Measurements from ENCODE around the gene PPM1A. TPM values are rescaled to one million over a fixed set of nuclear protein-coding genes. Genes with fewer than 3 reads are reported as not detected.
A peak's percentile ranks its signal among the peaks of the same experiment; 100 is the strongest.

Gene PPM1A
- total and polyA plus RNA-seq, 2 experiments from 2014 or later, result 29.8 to 34.1 TPM

GRCh38 chr14:60277605-60278190, 28.7 kb downstream of the PPM1A start (continued):
- TF ChIP-seq ZNF462 (CRISPR knock-in tag; IDR thresholded peaks at IDR 0.05), result no peak
- TF ChIP-seq NANOG (IDR thresholded peaks at IDR 0.05; ENCODE audit: borderline replicate concordance), result no peak
- no peak for TF ChIP-seq POLR2AphosphoS5 (IDR thresholded peaks at IDR 0.05; ENCODE audit: low read depth)
- no peak for TF ChIP-seq EZH2phosphoT487 (IDR thresholded peaks at IDR 0.05; ENCODE audit: unreplicated experiment)
- no peak for TF ChIP-seq EZH2 (IDR thresholded peaks at IDR 0.05; ENCODE audit: low read depth, unreplicated experiment)
- no peak for TF ChIP-seq STAT1 (IDR thresholded peaks at IDR 0.05; ENCODE audit: unreplicated experiment)
- TF ChIP-seq JUNB (IDR thresholded peaks at IDR 0.05; ENCODE audit: unreplicated experiment), result no peak
- no peak for TF ChIP-seq ZNF331 (CRISPR knock-in tag; IDR thresholded peaks at IDR 0.05; ENCODE audit: low read depth)
- no peak for TF ChIP-seq CREB1 (CRISPR knock-in tag; IDR thresholded peaks at IDR 0.05; ENCODE audit: low read depth)
- TF ChIP-seq ZNF114 (CRISPR knock-in tag; IDR thresholded peaks at IDR 0.05), result no peak

- DNase-seq (ENCODE audit: low spot score) (peak; percentile 67), ATAC-seq (peak; percentile 82)
- no peaks in the 10 kb centered on the region for H3K9me3 Mint-ChIP-seq
- H3K4me3 Mint-ChIP-seq, result peak overlapping the region; percentile 17; the same call in 1 of the 3 replicates
- no peaks in the 10 kb centered on the region for H4K20me1 ChIP-seq (replicated peaks; ENCODE audit: insufficient read depth)
- no peaks in the 10 kb centered on the region for H3K27me3 Mint-ChIP-seq (ENCODE audit: insufficient read depth, low read depth, poor library complexity)
- peaks cover 76% of the 10 kb centered on the region for H3K79me2 ChIP-seq (replicated peaks; ENCODE audit: insufficient read depth)
- H3K4me2 ChIP-seq, result peak overlapping the region; percentile 56
- no peak overlapping the region for H2AFZ ChIP-seq
- H3K27ac ChIP-seq (ENCODE audit: low read depth), result peak overlapping the region; percentile 85
- H3F3A ChIP-seq (replicated peaks; ENCODE audit: low read depth), result peaks cover 4% of the 10 kb centered on the region; the same call in 1 of the 2 replicates
- H3K4me1 ChIP-seq (ENCODE audit: insufficient read depth), result peaks cover 59% of the 10 kb centered on the region
- peak overlapping the region; percentile 8 for H3K4me3 ChIP-seq
- peak overlapping the region; percentile 87 for H3K27ac Mint-ChIP-seq
- H3K36me3 ChIP-seq (ENCODE audit: insufficient read depth), result no peaks in the 10 kb centered on the region
- peaks cover 26% of the 10 kb centered on the region for H3K36me3 Mint-ChIP-seq (ENCODE audit: low read depth)
- H3K27me3 ChIP-seq (ENCODE audit: insufficient read depth), result no peaks in the 10 kb centered on the region
- peaks cover 63% of the 10 kb centered on the region for H3K4me1 Mint-ChIP-seq
- H3K9me2 ChIP-seq (ENCODE audit: insufficient read depth), result no peaks in the 10 kb centered on the region
- TF ChIP-seq ZNF462 (CRISPR knock-in tag; IDR thresholded peaks at IDR 0.05) (peak; percentile 94), STAT1 (IDR thresholded peaks at IDR 0.05; ENCODE audit: unreplicated experiment) (no peak)
Observed at GRCh38 chr14:60278350-60278749, 29.3 kb downstream of the PPM1A start.

All from GM23338 (cell line).